Cerebellar cortex (tissue), 1 donor: ENCODE data around the gene TBC1D16.
"Not testable (repeated sequence)": the region's sequence is repeated elsewhere in the genome, so short reads cannot be mapped to it uniquely, and the experiment has no call there.

Experiments used
- DNase-seq: peaks from one replicate; pipeline ENCODE4 v3.0.0-alpha.2; 2015; ENCODE audit warnings: low spot score

TBC1D16 gene

GRCh38 chr17:79971651-79972050 is 64.0 kb downstream of the TBC1D16 start:
- no peak for DNase-seq

GRCh38 chr17:79970576-79971068 is 65.0 kb downstream of the TBC1D16 start:
- peak; percentile 42 for DNase-seq

- DNase-seq, result no peak
Observed at GRCh38 chr17:79969906-79970305, 65.8 kb downstream of the TBC1D16 start.

- no peak for DNase-seq
Observed at GRCh38 chr17:79968116-79968515, 67.6 kb downstream of the TBC1D16 start.

- DNase-seq, result no peak
Observed at GRCh38 chr17:79966681-79967080, 69.0 kb downstream of the TBC1D16 start.

GRCh38 chr17:79965806-79966205 is 69.9 kb downstream of the TBC1D16 start:
- no peak for DNase-seq

- not testable (repeated sequence) for DNase-seq
Observed at GRCh38 chr17:79962467-79962866, 73.2 kb downstream of the TBC1D16 start.

- not testable (repeated sequence) for DNase-seq
Observed at GRCh38 chr17:79961567-79961966, 74.1 kb downstream of the TBC1D16 start.

GRCh38 chr17:79960788-79961522 is 74.7 kb downstream of the TBC1D16 start:
- no peak for DNase-seq

GRCh38 chr17:79959042-79959441 is 76.6 kb downstream of the TBC1D16 start:
- DNase-seq, result no peak

- DNase-seq, result no peak
Observed at GRCh38 chr17:79956853-79957252, 78.8 kb downstream of the TBC1D16 start.

GRCh38 chr17:79956441-79956735 is 79.3 kb downstream of the TBC1D16 start:
- DNase-seq, result not testable (repeated sequence)

- no peak for DNase-seq
Observed at GRCh38 chr17:79955691-79956440, 79.8 kb downstream of the TBC1D16 start.

- no peak for DNase-seq
Observed at GRCh38 chr17:79955167-79955549, 80.5 kb downstream of the TBC1D16 start.

- no peak for DNase-seq
Observed at GRCh38 chr17:79954281-79955166, 81.1 kb downstream of the TBC1D16 start.

GRCh38 chr17:79953335-79953734 is 82.3 kb downstream of the TBC1D16 start:
- no peak for DNase-seq

GRCh38 chr17:79952901-79953300 is 82.8 kb downstream of the TBC1D16 start:
- no peak for DNase-seq

- no peak for DNase-seq
Observed at GRCh38 chr17:79952265-79952877, 83.3 kb downstream of the TBC1D16 start.

GRCh38 chr17:79951361-79952264 is 84.1 kb downstream of the TBC1D16 start:
- DNase-seq, result peak; percentile 15

- DNase-seq, result no peak
Observed at GRCh38 chr17:79950751-79951150, 84.9 kb downstream of the TBC1D16 start.

GRCh38 chr17:79950306-79950705 is 85.4 kb downstream of the TBC1D16 start:
- no peak for DNase-seq
